HG02884 (cell line): ENCODE results near the gene UBA1.

Source experiments
- ATAC-seq: cut with Tn5 transposase; IDR thresholded peaks from one replicate; pipeline ENCODE4 v1.9.1; 2021; ENCODE audit warnings: mild to moderate bottlenecking, moderate library complexity; ENCODE audit not compliant: unreplicated experiment

Gene UBA1

DNA sequence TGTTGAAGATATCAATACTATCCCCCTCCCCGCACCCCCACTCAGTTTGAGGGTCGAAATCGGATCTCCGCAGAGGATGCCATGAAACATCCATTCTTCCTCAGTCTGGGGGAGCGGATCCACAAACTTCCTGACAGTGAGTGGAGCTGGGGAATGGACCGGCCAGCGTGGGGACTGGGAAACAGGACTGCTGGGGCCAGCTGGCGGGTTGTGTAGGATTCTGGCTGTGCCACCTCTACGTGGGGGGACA is 33.6 kb downstream of the UBA1 start:
- ATAC-seq, result no peak

DNA sequence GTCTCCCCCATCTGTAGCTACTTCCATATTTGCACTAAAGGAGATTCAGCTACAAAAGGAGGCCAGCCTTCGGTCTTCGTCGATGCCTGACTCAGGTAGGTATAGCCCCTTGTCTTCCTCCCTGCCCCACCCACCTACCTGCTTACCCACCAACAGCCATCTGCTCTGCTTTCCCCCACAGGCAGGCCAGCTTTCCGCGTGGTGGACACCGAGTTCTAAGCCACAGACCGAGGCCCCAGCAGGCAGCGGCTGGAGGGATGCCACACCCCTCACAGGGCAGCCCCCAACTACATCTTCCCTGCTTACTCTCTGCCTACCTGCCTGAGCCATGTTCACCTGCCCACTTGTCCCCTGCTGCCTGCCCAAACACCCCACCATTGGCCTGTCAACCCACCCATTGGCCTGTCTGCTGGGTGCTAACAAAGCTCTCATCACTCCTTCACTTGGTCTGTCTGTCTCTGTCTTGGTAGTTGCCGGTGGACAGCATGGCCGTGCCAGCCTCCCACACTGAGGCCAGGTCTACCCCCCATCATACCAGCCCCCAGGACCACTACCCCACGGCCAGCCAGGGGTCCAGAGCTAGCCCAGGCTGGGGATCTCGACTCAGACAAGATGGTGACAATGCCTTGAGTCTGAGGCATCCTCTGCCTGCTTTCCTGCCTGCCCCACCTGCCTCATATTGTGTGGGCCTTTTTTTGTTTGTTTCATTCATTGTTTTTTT is 35.1 kb downstream of the UBA1 start:
- ATAC-seq, result no peak

DNA sequence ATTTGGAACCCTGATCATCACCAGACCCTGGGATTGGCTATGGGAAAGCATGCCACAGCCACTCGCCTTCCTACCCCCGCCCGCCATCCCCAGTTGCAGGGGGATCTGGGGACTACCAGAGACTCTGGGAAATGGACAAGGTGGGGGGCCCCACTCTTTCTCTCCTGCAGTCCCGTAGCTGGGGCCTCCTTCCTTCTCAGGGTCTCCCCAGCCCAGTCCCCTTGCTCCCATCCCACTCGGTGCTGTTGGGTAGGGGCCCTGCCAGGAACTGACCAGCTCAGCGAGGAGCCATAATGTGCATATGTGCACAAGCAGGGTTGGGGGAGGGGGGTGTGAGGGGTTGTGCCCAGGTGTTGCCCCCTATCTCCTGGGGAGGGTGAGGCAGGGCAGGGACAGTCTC is 35.8 kb downstream of the UBA1 start:
- ATAC-seq, result no peak

DNA sequence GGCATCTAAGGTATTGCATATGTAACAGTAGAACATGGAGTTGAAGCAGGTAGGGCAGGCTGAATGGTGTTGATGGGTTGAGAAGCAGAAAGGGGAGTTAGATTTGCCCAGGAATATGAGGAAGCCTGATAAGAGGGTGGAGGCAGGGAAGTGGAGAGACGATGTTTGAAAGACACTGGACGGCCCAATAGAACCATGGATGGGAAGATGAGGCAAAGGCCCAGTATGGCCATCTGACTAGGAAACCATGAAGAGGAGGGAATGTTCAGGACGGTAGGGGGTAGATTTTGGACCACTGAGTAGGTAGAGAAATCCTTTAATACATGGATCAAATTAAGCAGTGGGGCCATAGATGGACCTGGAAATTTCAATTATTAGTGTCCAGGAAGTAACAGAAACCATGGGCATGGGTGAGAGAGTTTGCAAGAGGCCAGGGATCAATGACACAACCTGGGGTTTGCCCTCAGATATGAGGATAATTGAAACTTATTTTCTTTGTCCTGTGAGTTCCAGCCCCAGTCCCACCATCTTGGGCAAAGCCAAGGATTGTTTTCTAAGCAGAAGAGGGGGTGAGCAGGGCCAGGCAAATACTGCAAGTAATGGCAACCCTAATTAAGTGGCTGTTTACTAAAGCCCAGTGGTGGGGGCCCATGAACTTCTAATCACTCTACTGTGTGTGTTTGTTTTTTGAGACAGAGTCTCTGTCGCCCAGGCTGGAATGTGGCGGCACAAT is 36.7 kb downstream of the UBA1 start:
- ATAC-seq, result no peak

DNA sequence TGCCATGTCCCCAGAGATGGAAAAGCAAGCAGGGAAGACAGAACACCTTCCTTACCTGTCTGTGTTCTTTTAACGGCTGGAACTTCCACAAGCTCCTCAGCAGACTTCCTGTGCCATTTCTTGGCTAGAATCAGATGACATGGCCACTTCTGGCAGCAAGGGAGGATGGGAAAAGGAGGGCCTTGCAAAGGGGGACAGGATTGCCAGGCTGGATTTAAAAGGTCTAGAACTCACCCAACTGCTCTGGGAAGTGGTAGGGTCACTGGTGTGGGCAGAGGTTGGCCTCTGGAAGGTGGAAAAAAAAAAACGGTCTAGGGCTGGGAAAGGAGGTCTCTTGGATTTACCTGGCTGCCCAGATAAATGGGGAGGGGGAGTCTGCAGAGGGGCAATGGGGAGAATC is 37.5 kb downstream of the UBA1 start:
- ATAC-seq, result no peak

DNA sequence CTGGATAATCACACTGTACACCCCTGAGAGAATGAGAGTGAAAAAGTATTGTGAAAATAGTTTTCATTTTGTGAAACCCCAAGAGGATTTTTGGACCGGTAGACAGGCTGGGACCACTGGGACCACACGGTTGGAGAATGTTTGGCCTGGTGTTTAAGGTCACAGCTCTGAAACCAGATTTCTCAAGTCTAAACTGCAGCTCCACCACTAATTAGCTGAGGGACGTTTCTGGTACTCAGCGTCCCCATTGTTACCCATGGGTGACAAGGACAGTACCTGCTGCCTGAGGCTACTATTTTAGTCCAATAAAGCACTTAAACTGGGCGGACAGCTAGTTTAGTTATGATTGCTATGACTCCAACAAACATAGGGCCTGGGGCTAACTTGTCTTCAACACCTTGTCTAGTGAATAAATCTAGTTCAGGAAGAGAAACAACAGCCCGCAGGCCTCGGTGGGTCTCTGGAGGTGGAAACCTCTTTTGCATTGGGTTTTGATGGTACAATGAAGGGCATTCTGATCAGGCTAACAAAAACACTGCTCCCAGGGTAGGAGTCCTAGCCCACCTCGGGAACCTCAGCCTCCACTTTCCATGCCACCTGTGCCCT is 38.7 kb downstream of the UBA1 start:
- no peak for ATAC-seq

DNA sequence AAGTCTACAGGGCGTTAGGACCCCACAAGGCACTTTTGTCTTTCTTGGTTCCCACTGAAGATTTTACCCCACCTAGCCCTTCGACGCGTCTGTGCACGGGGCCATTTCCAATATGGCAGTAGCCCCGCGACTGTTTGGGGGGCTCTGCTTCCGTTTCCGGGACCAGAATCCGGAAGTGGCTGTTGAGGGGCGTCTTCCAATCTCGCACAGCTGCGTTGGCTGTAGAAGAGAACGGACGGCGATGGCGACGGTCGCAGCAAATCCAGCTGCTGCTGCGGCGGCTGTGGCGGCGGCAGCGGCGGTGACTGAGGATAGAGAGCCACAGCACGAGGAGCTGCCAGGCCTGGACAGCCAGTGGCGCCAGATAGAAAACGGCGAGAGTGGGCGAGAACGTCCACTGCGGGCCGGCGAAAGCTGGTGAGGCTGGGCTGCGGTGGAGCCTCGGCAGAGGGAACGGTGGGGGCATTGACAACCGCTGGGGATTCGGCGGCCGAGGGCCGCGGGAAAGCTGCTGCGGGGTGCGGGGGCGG is 39.2 kb downstream of the UBA1 start, which contains the start of gene USP11:
Gene USP11 (plus strand): TSS at position 207 of the 530 bp plus-strand sequence. CDS start 35 bp downstream, at position 242.
- no peak for ATAC-seq

DNA sequence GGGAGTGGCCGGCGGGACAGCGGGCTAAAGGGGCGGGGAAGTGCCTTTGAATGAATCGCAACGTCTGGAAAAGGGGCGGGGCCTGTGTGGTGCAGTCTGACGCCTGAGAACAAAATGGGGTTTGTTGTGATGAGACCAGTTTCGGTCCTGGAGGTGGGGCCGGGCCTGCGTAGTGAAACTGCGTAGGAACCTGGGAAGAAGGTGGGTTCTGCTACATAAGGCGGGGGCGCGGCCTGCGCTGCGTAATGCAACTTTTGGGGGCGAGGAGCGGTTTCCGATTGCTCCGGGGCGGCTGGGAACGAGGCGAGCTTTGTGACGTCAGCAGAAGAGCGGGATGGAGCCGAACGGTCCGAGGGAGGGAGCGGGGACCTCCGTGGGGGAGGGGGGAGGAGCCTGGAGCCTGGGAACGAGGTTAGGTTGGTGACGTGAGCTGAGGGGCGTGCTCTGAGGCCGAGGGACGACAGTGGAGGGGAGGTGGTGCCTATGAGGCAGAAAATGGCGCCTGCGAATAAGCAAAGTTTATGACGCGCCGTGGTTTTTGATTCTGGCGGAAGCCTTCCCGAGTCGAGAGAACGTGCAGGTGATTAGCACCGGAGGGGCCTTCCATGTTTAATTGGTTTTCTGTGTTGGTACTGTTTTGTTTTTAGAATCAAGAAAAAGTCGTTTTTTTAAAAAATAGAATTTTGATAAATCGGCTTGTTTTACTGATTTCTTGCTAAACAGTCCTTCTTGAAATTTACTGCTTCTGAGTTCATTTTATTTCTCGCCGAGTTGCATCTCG is 39.9 kb downstream of the UBA1 start:
- peak; percentile 90 for ATAC-seq

DNA sequence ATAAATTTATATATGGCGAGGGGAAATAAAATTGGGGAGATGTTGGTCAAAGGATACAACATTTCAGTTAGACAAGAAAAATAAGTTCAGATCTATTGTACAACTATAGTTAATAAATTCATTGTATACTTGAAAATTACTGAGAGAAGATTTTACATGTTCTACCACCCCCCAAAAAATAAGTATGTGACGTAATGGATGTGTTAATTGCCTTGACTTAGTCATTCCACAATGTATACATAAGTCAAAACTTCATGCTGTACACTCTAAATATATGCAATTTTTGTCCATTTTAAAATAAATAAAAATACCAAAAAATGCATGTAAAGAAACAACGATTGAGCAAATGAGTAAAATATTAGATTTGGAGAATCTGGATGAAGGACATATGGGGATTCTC is 41.0 kb downstream of the UBA1 start:
- ATAC-seq, result no peak

DNA sequence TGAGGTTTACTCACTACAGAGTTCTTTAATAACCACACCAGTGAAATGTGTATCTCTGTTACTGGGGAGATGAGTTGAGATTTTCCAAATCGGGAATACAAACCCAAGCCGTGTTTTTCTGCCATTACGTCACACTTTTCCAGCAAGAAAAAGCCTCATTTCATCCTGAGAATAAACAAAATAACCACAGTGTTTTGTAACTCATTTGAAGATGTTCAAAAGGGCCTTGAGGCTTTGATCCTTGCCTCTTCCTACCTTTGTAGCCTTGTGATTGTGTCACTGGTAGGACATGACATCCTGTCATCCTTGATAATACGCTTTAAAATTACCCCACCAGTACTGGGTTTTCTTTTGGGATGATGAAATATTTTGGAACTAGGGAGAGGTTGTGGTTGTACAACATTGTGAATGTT is 42.1 kb downstream of the UBA1 start:
- no peak for ATAC-seq

DNA sequence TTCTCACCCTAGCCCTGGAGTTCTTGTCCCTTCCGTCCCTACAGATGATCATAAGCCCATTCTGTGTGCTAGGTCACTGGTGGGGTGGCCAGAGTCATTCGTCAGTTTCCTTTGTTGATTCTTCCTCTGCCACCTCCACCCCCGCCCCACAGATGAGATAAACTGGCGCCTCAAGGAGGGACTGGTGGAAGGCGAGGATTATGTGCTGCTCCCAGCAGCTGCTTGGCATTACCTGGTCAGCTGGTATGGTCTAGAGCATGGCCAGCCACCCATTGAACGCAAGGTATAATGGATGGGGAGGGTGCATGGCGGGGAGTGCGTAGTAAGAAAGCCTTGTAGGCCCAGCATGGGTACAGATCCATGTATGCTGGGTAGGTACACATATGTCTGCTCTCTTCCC is 45.6 kb downstream of the UBA1 start:
- no peak for ATAC-seq

DNA sequence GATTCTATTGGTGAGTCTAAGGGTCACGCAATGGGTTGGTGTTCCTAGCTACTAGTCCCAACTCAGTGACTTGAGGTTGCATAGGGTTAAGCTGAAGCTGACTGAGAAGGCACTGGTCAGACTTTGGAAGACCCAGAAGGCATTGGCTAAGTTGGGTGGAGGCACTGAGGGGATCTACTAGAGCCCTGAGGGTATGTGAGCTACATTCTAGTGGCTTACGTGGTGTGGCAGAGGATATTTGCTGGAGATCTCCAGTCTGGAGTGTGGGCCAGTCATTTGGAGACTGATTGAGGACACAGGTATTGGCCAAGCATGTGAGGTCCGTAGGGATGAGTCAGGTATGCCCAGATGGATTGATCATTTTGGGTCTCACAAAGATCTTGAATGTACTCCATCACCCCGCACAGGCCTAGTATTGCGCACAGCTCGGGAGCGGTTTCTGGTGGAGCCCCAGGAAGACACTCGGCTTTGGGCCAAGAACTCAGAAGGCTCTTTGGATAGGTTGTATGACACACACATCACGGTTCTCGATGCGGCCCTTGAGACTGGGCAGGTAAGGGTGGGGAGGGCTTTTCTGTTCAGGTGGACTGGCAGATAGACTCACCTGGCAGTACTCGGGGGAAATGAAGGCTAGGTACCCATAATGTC is 46.4 kb downstream of the UBA1 start:
- no peak for ATAC-seq

DNA sequence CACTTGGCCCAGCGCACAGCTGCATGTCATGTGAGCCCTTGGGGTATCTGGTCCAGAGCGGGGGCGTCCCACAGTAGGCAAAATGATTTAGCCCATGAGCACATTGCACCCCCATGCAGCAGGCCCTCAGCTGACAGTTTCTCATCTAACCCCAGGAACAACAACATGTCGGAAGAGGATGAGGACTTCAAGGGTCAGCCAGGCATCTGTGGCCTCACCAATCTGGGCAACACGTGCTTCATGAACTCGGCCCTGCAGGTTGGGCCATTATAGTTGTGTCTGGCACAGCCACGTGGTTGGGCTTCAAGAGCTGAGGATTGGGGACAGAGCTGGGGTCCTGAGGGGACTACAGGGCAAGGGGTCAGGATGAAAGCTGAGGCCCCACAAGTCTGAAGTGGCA is 47.0 kb downstream of the UBA1 start:
- no peak for ATAC-seq

DNA sequence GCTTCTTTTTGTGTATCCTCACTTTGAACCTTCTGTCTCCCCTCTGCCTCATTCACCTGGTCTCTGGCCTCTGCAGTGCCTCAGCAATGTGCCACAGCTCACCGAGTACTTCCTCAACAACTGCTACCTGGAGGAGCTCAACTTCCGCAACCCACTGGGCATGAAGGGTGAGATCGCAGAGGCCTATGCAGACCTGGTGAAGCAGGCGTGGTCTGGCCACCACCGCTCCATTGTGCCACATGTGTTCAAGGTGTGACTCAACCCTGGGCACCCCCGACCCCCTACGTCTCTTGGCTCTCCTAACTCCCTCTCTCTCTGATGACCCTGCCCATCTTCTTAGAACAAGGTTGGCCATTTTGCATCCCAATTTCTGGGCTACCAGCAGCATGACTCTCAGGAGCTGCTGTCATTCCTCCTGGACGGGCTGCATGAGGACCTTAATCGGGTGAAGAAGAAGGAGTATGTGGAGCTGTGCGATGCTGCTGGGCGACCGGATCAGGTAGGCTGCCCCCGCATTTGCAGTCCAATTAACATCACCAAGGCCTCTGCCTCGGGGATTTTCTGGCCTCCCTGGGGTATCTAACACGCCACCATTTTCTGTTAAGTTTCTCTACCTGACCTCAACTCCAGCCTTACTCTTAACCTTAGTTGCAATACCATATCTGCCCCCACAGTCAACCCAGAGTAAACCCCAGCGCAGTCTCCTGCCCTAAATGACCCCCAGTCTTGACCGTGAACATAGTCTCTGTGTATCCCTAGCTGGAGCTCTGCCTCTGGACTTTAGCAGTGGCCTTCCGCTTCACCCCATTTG is 47.8 kb downstream of the UBA1 start:
- no peak for ATAC-seq

DNA sequence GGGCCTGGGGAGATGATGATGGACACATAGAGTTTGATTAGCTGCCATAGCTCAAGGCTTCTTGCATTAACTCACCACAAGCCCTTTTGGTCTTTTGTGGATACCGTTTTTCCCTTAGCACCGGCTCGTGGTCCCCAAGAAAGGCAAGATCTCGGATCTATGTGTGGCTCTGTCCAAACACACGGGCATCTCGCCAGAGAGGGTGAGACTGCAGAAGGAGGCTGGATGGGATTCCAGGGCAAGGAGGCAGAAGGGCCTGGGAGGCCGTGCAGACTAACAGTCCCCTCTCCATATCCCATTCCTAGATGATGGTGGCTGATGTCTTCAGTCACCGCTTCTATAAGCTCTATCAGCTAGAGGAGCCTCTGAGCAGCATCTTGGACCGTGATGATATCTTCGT is 48.7 kb downstream of the UBA1 start:
- ATAC-seq, result no peak

DNA sequence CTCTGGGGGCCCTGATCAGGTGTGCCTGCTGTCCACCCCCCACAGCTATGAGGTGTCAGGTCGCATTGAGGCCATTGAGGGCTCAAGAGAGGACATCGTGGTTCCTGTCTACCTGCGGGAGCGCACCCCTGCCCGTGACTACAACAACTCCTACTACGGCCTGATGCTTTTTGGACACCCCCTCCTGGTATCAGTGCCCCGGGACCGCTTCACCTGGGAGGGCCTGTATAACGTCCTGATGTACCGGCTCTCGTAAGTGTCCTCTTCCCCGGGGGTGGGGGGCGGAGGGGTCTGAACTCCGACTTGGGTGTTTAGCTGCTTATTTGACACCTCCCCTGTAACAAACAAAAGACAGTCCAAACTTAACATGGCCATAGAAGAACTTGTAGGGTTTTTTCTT is 49.7 kb downstream of the UBA1 start:
- no peak for ATAC-seq

DNA sequence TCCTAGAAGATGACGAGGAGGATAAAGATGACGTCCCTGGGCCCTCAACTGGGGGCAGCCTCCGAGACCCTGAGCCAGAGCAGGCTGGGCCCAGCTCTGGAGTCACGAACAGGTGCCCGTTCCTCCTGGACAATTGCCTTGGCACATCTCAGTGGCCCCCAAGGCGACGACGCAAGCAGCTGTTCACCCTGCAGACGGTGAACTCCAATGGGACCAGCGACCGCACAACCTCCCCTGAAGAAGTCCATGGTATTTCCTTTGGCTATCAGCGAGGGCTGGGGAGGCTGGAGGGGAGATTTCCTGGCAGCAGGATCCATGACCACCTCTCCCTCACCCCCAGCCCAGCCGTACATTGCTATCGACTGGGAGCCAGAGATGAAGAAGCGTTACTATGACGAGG is 51.0 kb downstream of the UBA1 start:
- ATAC-seq, result no peak

DNA sequence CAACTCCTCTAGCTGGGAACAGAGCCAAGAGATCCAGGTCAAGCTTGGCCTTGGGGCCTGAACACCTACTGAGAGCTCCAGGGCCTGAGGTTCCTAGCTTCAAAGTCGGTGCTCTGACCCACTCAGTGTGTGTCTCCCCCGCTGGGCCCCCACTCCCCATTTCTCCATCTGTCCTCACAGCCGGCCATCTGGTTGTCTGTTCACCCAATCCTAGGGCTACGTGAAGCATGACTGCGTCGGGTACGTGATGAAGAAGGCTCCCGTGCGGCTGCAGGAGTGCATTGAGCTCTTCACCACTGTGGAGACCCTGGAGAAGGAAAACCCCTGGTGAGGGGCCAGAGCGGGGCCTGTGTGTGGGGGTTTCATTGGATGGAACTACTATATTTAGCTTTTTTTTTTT is 51.5 kb downstream of the UBA1 start:
- ATAC-seq, result no peak

DNA sequence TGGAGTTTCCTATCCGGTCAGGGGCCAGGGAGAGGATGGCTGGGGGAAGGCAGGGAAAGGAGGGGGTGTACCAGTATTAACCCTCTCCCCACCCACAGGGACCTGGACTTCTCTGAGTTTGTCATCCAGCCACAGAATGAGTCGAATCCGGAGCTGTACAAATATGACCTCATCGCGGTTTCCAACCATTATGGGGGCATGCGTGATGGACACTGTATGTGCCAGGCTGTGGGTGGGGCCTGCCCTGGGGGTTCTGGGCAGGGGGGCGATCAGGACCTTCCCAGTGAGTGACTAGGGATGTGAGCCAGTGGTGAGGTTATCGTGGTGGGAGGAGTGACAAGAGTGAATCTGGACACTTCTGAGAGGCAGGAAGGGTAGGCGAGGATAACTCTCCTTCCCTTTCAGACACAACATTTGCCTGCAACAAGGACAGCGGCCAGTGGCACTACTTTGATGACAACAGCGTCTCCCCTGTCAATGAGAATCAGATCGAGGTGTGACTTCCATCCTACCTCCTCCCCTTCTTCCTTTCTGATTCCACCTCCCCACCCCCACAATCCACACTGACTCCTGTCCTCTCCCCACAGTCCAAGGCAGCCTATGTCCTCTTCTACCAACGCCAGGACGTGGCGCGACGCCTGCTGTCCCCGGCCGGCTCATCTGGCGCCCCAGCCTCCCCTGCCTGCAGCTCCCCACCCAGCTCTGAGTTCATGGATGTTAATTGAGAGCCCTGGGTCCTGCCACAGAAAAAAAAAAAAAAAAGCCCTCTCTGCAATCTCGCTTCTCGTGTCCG is 53.8 kb downstream of the UBA1 start:
- no peak for ATAC-seq
